ENCODE results near the gene SENP7. TPM values are rescaled to one million over a fixed set of nuclear protein-coding genes. Genes with fewer than 3 reads are reported as not detected.

The SENP7 gene, protein sequence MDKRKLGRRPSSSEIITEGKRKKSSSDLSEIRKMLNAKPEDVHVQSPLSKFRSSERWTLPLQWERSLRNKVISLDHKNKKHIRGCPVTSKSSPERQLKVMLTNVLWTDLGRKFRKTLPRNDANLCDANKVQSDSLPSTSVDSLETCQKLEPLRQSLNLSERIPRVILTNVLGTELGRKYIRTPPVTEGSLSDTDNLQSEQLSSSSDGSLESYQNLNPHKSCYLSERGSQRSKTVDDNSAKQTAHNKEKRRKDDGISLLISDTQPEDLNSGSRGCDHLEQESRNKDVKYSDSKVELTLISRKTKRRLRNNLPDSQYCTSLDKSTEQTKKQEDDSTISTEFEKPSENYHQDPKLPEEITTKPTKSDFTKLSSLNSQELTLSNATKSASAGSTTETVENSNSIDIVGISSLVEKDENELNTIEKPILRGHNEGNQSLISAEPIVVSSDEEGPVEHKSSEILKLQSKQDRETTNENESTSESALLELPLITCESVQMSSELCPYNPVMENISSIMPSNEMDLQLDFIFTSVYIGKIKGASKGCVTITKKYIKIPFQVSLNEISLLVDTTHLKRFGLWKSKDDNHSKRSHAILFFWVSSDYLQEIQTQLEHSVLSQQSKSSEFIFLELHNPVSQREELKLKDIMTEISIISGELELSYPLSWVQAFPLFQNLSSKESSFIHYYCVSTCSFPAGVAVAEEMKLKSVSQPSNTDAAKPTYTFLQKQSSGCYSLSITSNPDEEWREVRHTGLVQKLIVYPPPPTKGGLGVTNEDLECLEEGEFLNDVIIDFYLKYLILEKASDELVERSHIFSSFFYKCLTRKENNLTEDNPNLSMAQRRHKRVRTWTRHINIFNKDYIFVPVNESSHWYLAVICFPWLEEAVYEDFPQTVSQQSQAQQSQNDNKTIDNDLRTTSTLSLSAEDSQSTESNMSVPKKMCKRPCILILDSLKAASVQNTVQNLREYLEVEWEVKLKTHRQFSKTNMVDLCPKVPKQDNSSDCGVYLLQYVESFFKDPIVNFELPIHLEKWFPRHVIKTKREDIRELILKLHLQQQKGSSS
- total RNA-seq (2013) = 27.6 TPM
- polyA plus RNA-seq = 10 to 100 TPM in 1 of 3 donors, 1 to 10 TPM in 2; 1.6 to 12.4 (median 3.8) TPM
- 7.8 and 8.0 TPM in 2 replicates for polyA minus RNA-seq
- total RNA-seq = 9.0 to 88.5 (median 53.4) reads per million in 11 experiments

DNA sequence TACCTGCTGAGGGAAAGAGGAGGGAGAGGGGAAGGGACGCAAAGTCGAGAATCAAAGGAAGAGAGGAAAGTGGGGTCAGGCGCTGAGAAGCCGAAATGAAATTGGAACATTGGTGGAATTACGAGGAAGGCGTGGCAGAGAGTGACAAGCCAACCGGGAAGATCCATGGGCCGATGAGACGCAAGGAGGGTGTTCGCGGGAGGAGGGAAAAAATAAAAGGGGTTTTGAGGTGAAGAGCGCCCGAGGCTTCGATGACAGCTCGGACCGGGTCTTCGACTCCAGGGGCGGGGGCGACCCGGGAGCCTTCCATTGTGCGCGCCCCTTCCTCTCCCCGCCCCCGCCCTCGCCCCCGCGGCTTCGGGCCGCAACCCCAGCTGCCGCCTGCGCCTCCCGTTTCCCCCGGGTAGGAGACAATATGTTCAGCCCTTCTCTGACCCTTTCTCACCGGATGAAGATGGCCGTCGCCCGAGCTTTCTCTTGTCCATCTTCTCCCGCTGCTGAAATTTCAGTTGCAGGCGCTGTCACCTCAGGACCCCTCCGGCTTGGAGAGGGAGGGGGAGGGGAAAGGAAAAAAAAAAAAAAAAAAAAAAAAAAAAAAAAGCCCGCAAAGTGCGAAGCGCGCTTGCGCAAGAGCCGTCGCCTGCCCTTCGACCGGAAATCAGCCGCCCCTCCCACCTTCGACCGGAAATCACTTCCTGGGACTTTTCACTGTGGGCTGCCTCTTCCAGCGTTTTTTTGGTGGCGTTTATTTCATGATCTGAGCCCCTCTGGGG lies at the start of gene SENP7:
Gene SENP7 (minus strand): TSS at position 567 of the 773 bp plus-strand sequence. CDS start 82 bp downstream, at position 485.
- peaks cover 15 to 20% of the 10 kb centered on the region in 2 donors for H3K4me1 ChIP-seq (ENCODE audit: control insufficient read depth in 1 of 2, insufficient read depth in 2 of 2, low read length in 2 of 2)
- H2AFZ ChIP-seq (ENCODE audit: insufficient read depth, low read depth, low read length, poor library complexity, severe bottlenecking) = peak within 1 kb of the TSS; percentile 88
- no peaks in the 10 kb centered on the region for H3K27me3 ChIP-seq (ENCODE audit: control insufficient read depth in 2 of 2, insufficient read depth in 2 of 2, low read length in 2 of 2)
- H3K9me3 Mint-ChIP-seq = no peaks in the 10 kb centered on the region
- peaks cover 0 to 3% (median 2%) of the 10 kb centered on the region in 3 donors for H3K27me3 Mint-ChIP-seq (ENCODE audit: low read depth in 3 of 3)
- TF ChIP-seq, protein P1, sequence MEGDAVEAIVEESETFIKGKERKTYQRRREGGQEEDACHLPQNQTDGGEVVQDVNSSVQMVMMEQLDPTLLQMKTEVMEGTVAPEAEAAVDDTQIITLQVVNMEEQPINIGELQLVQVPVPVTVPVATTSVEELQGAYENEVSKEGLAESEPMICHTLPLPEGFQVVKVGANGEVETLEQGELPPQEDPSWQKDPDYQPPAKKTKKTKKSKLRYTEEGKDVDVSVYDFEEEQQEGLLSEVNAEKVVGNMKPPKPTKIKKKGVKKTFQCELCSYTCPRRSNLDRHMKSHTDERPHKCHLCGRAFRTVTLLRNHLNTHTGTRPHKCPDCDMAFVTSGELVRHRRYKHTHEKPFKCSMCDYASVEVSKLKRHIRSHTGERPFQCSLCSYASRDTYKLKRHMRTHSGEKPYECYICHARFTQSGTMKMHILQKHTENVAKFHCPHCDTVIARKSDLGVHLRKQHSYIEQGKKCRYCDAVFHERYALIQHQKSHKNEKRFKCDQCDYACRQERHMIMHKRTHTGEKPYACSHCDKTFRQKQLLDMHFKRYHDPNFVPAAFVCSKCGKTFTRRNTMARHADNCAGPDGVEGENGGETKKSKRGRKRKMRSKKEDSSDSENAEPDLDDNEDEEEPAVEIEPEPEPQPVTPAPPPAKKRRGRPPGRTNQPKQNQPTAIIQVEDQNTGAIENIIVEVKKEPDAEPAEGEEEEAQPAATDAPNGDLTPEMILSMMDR (IDR thresholded peaks at IDR 0.05) = no peak
- peak; percentile 66 to 82 (median 79) for DNase-seq
- H3K9ac ChIP-seq (ENCODE audit: insufficient read depth, low read length, poor library complexity, severe bottlenecking) = peak within 1 kb of the TSS; percentile 82
- H3K4me3 ChIP-seq (replicated peaks in 1 of 3; ENCODE audit: low read depth in 2 of 3, low read length in 3 of 3) = peak within 1 kb of the TSS; percentile 70 to 96 (median 84)
- H3K4me3 Mint-ChIP-seq = peak within 1 kb of the TSS; percentile 99 to 100
- peak within 1 kb of the TSS; percentile 71 to 98 for H3K27ac ChIP-seq (ENCODE audit: low read depth in 1 of 2, low read length in 2 of 2)
- peak within 1 kb of the TSS; percentile 76 for H3K4me2 ChIP-seq (replicated peaks; ENCODE audit: extremely low read depth, low read length, poor library complexity, severe bottlenecking)
- peak within 1 kb of the TSS; percentile 95 to 100 (median 99) for H3K27ac Mint-ChIP-seq
- WGBS (ENCODE audit: insufficient coverage) = 0% methylated on average over 32 of the region's 54 CpGs
- peaks cover 4% of the 10 kb centered on the region for H4K20me1 ChIP-seq (ENCODE audit: insufficient read depth, low read length)
- intact Hi-C loops (cut with micrococcal nuclease) = loop anchor here (5.0 to 10.0 kb wide), 2 partner anchors 49 to 52 kb away; partner anchors contain the start of gene TRMT10C (in 2 of the 2)
- no peaks in the 10 kb centered on the region for H3K9me3 ChIP-seq (replicated peaks in 1 of 2; ENCODE audit: control insufficient read depth in 1 of 2, insufficient read depth in 1 of 2, low read length in 2 of 2)
- H3K4me1 Mint-ChIP-seq = peaks cover 23% of the 10 kb centered on the region
- no peaks in the 10 kb centered on the region for H3K36me3 ChIP-seq (replicated peaks in 1 of 2; ENCODE audit: control insufficient read depth in 1 of 2, insufficient read depth in 2 of 2, low read length in 2 of 2)
- peaks cover 3 to 6% of the 10 kb centered on the region in 2 donors for H3K36me3 Mint-ChIP-seq
- peaks cover 37% of the 10 kb centered on the region for H3K79me2 ChIP-seq (ENCODE audit: insufficient read depth, low read length)

Data from CD14-positive monocyte (primary cell).